Measurements from ENCODE around the gene UPK3A. TPM values are rescaled to one million over a fixed set of nuclear protein-coding genes. Genes with fewer than 3 reads are reported as not detected.
A peak's percentile ranks its signal among the peaks of the same experiment; 100 is the strongest.

Gene UPK3A
- total RNA-seq, 1 experiment from 2014 or later: 1.0 TPM

- no peak overlapping the region for H2AFZ ChIP-seq
- H3F3A ChIP-seq (ENCODE audit: insufficient read depth, low read depth): peaks cover 6% of the 10 kb centered on the region; the same call in 1 of the 2 replicates
- DNase-seq: peak; percentile 54 to 71
- intact Hi-C loops (cut with micrococcal nuclease; ENCODE audit: unreplicated experiment): loop anchor here (10.0 kb wide), 1 partner anchor 569 kb away; no protein-coding TSS in a partner anchor
- ChIA-PET POLR2A (ENCODE audit: unreplicated experiment) (no interaction called here), CTCF (no interaction called here)
- no TSS peak for BruUV-seq (replicated peaks)
- no peaks in the 10 kb centered on the region for H3K9me3 ChIP-seq (ENCODE audit: insufficient read depth, low read depth)
- H3K4me2 ChIP-seq: peak overlapping the region; percentile 32; the same call in 1 of the 2 replicates
- peaks cover 9% of the 10 kb centered on the region; the same call in 1 of the 2 replicates for H3K4me1 ChIP-seq (replicated peaks; ENCODE audit: insufficient read depth)
- H3K79me2 ChIP-seq (ENCODE audit: low read depth): no peaks in the 10 kb centered on the region
- H3K27me3 ChIP-seq (ENCODE audit: insufficient read depth, low read depth): no peaks in the 10 kb centered on the region
- TF ChIP-seq CTCF (conservative IDR thresholded peaks at IDR 0.05) (peak; percentile 64), EZH2 (IDR thresholded peaks at IDR 0.05; ENCODE audit: low read depth) (no peak)
- no peaks in the 10 kb centered on the region for H3K9me2 ChIP-seq (ENCODE audit: insufficient read depth)
- H3K36me3 ChIP-seq (ENCODE audit: low read depth): no peaks in the 10 kb centered on the region
- H3K27ac ChIP-seq: no peak overlapping the region
- no peaks in the 10 kb centered on the region for H4K20me1 ChIP-seq (ENCODE audit: insufficient read depth)
- no peak overlapping the region for H3K4me3 ChIP-seq
Measured at GRCh38 chr22:45263463-45264269, 21.1 kb upstream of the UPK3A start.

GRCh38 chr22:45265535-45265934 lies 19.2 kb upstream of the UPK3A start:
- Histone ChIP-seq H3K4me1 (replicated peaks; ENCODE audit: insufficient read depth) (peaks cover 17% of the 10 kb centered on the region; the same call in 1 of the 2 replicates), H2AFZ (no peak overlapping the region), H3K36me3 (ENCODE audit: low read depth) (no peaks in the 10 kb centered on the region), H3K4me3 (no peak overlapping the region), H3K79me2 (ENCODE audit: low read depth) (no peaks in the 10 kb centered on the region), H4K20me1 (ENCODE audit: insufficient read depth) (no peaks in the 10 kb centered on the region), H3K27me3 (ENCODE audit: insufficient read depth, low read depth) (no peaks in the 10 kb centered on the region), H3K27ac (no peak overlapping the region), H3K9me2 (ENCODE audit: insufficient read depth) (no peaks in the 10 kb centered on the region), H3F3A (ENCODE audit: insufficient read depth, low read depth) (peaks cover 6% of the 10 kb centered on the region; the same call in 1 of the 2 replicates), H3K4me2 (no peak overlapping the region), H3K9me3 (ENCODE audit: insufficient read depth, low read depth) (no peaks in the 10 kb centered on the region)
- CTCF ChIA-PET: no interaction called here
- POLR2A ChIA-PET (ENCODE audit: unreplicated experiment): no interaction called here
- no peak for DNase-seq
- BruUV-seq (replicated peaks): no TSS peak
- TF ChIP-seq CTCF (conservative IDR thresholded peaks at IDR 0.05): no peak
- TF ChIP-seq EZH2 (IDR thresholded peaks at IDR 0.05; ENCODE audit: low read depth): no peak
- intact Hi-C loops (cut with micrococcal nuclease; ENCODE audit: unreplicated experiment): loop anchor here (5.0 to 10.0 kb wide), 3 partner anchors 157 to 571 kb away; no protein-coding TSS in a partner anchor

- no peak for TF ChIP-seq EZH2 (IDR thresholded peaks at IDR 0.05; ENCODE audit: low read depth)
- no peak for TF ChIP-seq CTCF (conservative IDR thresholded peaks at IDR 0.05)
- ChIA-PET POLR2A (ENCODE audit: unreplicated experiment) (no interaction called here), CTCF (interaction anchor here (0.6 kb wide), 1 partner anchor 684 kb away, joined by 4 read pairs; no protein-coding TSS in a partner anchor)
- no peaks in the 10 kb centered on the region for H3K27me3 ChIP-seq (ENCODE audit: insufficient read depth, low read depth)
- no peaks in the 10 kb centered on the region for H4K20me1 ChIP-seq (ENCODE audit: insufficient read depth)
- H3K9me3 ChIP-seq (ENCODE audit: insufficient read depth, low read depth): no peaks in the 10 kb centered on the region
- no peaks in the 10 kb centered on the region for H3K9me2 ChIP-seq (ENCODE audit: insufficient read depth)
- intact Hi-C loops (cut with micrococcal nuclease; ENCODE audit: unreplicated experiment): loop anchor here (2.0 to 10.0 kb wide), 4 partner anchors 154 to 574 kb away; no protein-coding TSS in a partner anchor
- peaks cover 4% of the 10 kb centered on the region; the same call in 1 of the 2 replicates for H3F3A ChIP-seq (ENCODE audit: insufficient read depth, low read depth)
- DNase-seq: no peak
- peak overlapping the region; percentile 69 for H3K4me3 ChIP-seq
- H2AFZ ChIP-seq: peak overlapping the region; percentile 92
- no TSS peak for BruUV-seq (replicated peaks)
- no peak overlapping the region for H3K27ac ChIP-seq
- H3K36me3 ChIP-seq (ENCODE audit: low read depth): no peaks in the 10 kb centered on the region
- no peaks in the 10 kb centered on the region for H3K79me2 ChIP-seq (ENCODE audit: low read depth)
- peak overlapping the region; percentile 99 for H3K4me2 ChIP-seq
- H3K4me1 ChIP-seq (replicated peaks; ENCODE audit: insufficient read depth): peaks cover 15% of the 10 kb centered on the region; the same call in 1 of the 2 replicates
Measured at GRCh38 chr22:45268167-45268957, 16.4 kb upstream of the UPK3A start.
